ENCODE results near the gene PLCG2. TPM values are rescaled to one million over a fixed set of nuclear protein-coding genes. Genes with fewer than 3 reads are reported as not detected.

The PLCG2 gene
- total and polyA plus RNA-seq, 12 donors, result 2.4 to 18.2 (median 6.2) TPM

GRCh38 chr16:81808933-81809480 is 29.9 kb downstream of the PLCG2 start:
- DNase-seq, result no peak
- peaks cover 0 to 10% (median 0%) of the 10 kb centered on the region in 11 donors for H3K9me3 ChIP-seq
- H3K4me3 ChIP-seq, result no peak overlapping the region
- H3K4me1 ChIP-seq, result peaks cover 0 to 21% (median 0%) of the 10 kb centered on the region in 9 donors
- no peaks in the 10 kb centered on the region for H3K27me3 ChIP-seq
- no peak for TF ChIP-seq CTCF (IDR thresholded peaks at IDR 0.05)
- intact Hi-C loops (cut with DNase I), result no loop called here
- H3K36me3 ChIP-seq, result no peaks in the 10 kb centered on the region
- no peak for ATAC-seq
- WGBS, 2 donors, result 87 to 90% methylated on average over 3 of the region's 3 CpGs
- no peak overlapping the region for H3K27ac ChIP-seq

GRCh38 chr16:81809567-81809966 is 30.5 kb downstream of the PLCG2 start:
- ATAC-seq (no peak), DNase-seq (no peak)
- WGBS, 2 donors, result 82 to 86% methylated on average over 4 of the region's 4 CpGs
- H3K27me3 ChIP-seq, result no peaks in the 10 kb centered on the region
- peaks cover 0 to 10% (median 0%) of the 10 kb centered on the region in 11 donors for H3K9me3 ChIP-seq
- H3K36me3 ChIP-seq, result no peaks in the 10 kb centered on the region
- TF ChIP-seq CTCF (IDR thresholded peaks at IDR 0.05), result no peak
- intact Hi-C loops (cut with DNase I), result no loop called here
- no peak overlapping the region for H3K27ac ChIP-seq
- H3K4me3 ChIP-seq, result no peak overlapping the region
- H3K4me1 ChIP-seq, result peaks cover 0 to 19% (median 0%) of the 10 kb centered on the region in 9 donors

- Histone ChIP-seq H3K27ac (no peak overlapping the region), H3K4me3 (no peak overlapping the region), H3K27me3 (peaks cover 0 to 4% (median 0%) of the 10 kb centered on the region in 7 donors), H3K4me1 (peaks cover 0 to 17% (median 0%) of the 10 kb centered on the region in 9 donors), H3K36me3 (no peaks in the 10 kb centered on the region), H3K9me3 (peaks cover 0 to 10% (median 0%) of the 10 kb centered on the region in 11 donors)
- TF ChIP-seq CTCF (IDR thresholded peaks at IDR 0.05), result no peak
- ATAC-seq (no peak), DNase-seq (no peak)
- intact Hi-C loops (cut with DNase I), result no loop called here
- 79 to 83% methylated on average over 2 of the region's 2 CpGs for WGBS, 2 donors
These were observed 31.3 kb downstream of the PLCG2 start for GRCh38 chr16:81810361-81810760.

- WGBS, 2 donors, result 81 to 92% methylated on average over 10 of the region's 10 CpGs
- ATAC-seq (no peak), DNase-seq (no peak)
- no peak for TF ChIP-seq CTCF (IDR thresholded peaks at IDR 0.05)
- peaks cover 0 to 17% (median 0%) of the 10 kb centered on the region in 9 donors for H3K4me1 ChIP-seq
- H3K4me3 ChIP-seq, result no peak overlapping the region
- peaks cover 0 to 5% (median 0%) of the 10 kb centered on the region in 7 donors for H3K27me3 ChIP-seq
- intact Hi-C loops (cut with DNase I), result no loop called here
- no peak overlapping the region for H3K27ac ChIP-seq
- H3K36me3 ChIP-seq, result no peaks in the 10 kb centered on the region
- H3K9me3 ChIP-seq, result peaks cover 0 to 10% (median 0%) of the 10 kb centered on the region in 11 donors
These were observed 31.9 kb downstream of the PLCG2 start for GRCh38 chr16:81810894-81811538.

Measured in heart right ventricle (tissue), 16 donors.